NB4 (cell line): ENCODE data around the gene KCNT2.

Source experiments
- CTCF ChIP-seq: IDR thresholded peaks from one replicate; pipeline ENCODE4 v1.5.1; 2012; ENCODE audit warnings: low read depth, low read length
- MAX ChIP-seq: IDR thresholded peaks from 2 replicates; pipeline ENCODE4 v1.6.1; 2011; ENCODE audit warnings: low read depth, low read length
- MYC ChIP-seq: IDR thresholded peaks from 2 replicates; pipeline ENCODE4 v1.6.1; 2011; ENCODE audit warnings: low read depth, low read length
- POLR2A ChIP-seq: IDR thresholded peaks from 2 replicates; pipeline ENCODE4 v1.6.1; 2011; ENCODE audit warnings: mild to moderate bottlenecking; ENCODE audit not compliant: insufficient read length; ENCODE audit errors: extremely low read depth

GRCh38 chr1:196400478-196401451 lies 207.5 kb downstream of the KCNT2 start:
- TF ChIP-seq CTCF: no peak
- no peak for TF ChIP-seq MYC
- TF ChIP-seq POLR2A: no peak
- no peak for TF ChIP-seq MAX
